Caco-2 (cell line): ENCODE results near the gene ACVR2B. TPM values are rescaled to one million over a fixed set of nuclear protein-coding genes. Genes with fewer than 3 reads are reported as not detected.

ENCODE experiments used
- BruUV-seq: library from RNA; stranded (reverse); fragments of 400-500 nt; replicated peaks from 2 replicates; lab custom pipeline; 2021; lab: Mats Ljungman, UMichigan
- CTCF ChIA-PET: fragments of 300-600 bp; sonication (Branson Sonifier 250); formaldehyde crosslinking; loops from one replicate; lab custom pipeline; 2022; ENCODE audit warnings: antibody characterized with exemption; lab: Charles Lee
- POLR2A ChIA-PET: fragments of 300-600 bp; sonication (Branson Sonifier 250); formaldehyde crosslinking; loops from one replicate; lab custom pipeline; 2022; ENCODE audit warnings: antibody characterized with exemption; lab: Charles Lee
- DNase-seq, 2 experiments: peaks; one replicate each; pipeline versions ENCODE4 v3.0.0 to v3.0.0-alpha.2; 2020 to 2022
- H3K27me3 ChIP-seq: replicated peaks from 2 replicates; pipeline ENCODE4 v1.6.0; 2011; ENCODE audit warnings: low read length; ENCODE audit not compliant: control insufficient read depth, insufficient read depth
- H3K36me3 ChIP-seq: 2 replicates; pipeline ENCODE4 v1.5.1; 2011; ENCODE audit warnings: low read length; ENCODE audit not compliant: control insufficient read depth, insufficient read depth
- H3K4me1 ChIP-seq: fragments of 250-450 bp; sonication (Bioruptor Pico); 2 replicates; pipeline ENCODE4 v1.5.1; 2020; ENCODE audit warnings: mild to moderate bottlenecking
- H3K4me3 ChIP-seq: 2 replicates; pipeline ENCODE4 v1.5.1; 2011; ENCODE audit warnings: low read depth, mild to moderate bottlenecking, control low read depth, low read length
- H3K9me3 ChIP-seq: fragments of 250-450 bp; sonication (Bioruptor Pico); 2 replicates; pipeline ENCODE4 v1.5.1; 2020; ENCODE audit warnings: mild to moderate bottlenecking, moderate library complexity
- H3K27ac Mint-ChIP-seq: one replicate; pipeline ENCODE4 v1.8.0; 2022; ENCODE audit warnings: mixed read lengths; ENCODE audit not compliant: unreplicated experiment
- H3K27me3 Mint-ChIP-seq: one replicate; pipeline ENCODE4 v1.8.0; 2022; ENCODE audit warnings: mixed read lengths; ENCODE audit not compliant: insufficient read depth, unreplicated experiment
- H3K36me3 Mint-ChIP-seq: one replicate; pipeline ENCODE4 v1.8.0; 2022; ENCODE audit warnings: mild to moderate bottlenecking, mixed read lengths; ENCODE audit not compliant: insufficient read depth, unreplicated experiment
- H3K4me1 Mint-ChIP-seq: one replicate; pipeline ENCODE4 v1.8.0; 2022; ENCODE audit warnings: low read depth, mixed read lengths; ENCODE audit not compliant: unreplicated experiment
- H3K4me3 Mint-ChIP-seq: one replicate; pipeline ENCODE4 v1.8.0; 2022; ENCODE audit warnings: mild to moderate bottlenecking, moderate library complexity, mixed read lengths; ENCODE audit not compliant: unreplicated experiment
- H3K9me3 Mint-ChIP-seq: one replicate; pipeline ENCODE4 v1.8.0; 2022; ENCODE audit warnings: mixed read lengths; ENCODE audit not compliant: unreplicated experiment
- CTCF ChIP-seq, 2 experiments: fragments of 200-600 bp in 1 of 2; IDR thresholded peaks; 1 replicate in 1 of 2; 2 replicates in 1 of 2; pipeline versions ENCODE4 v1.5.1 to v1.8.0; 2011 to 2022; ENCODE audit warnings: antibody characterized with exemption in 1 of 2, control low read depth in 1 of 2, inconsistent platforms in 1 of 2, low read depth in 1 of 2, low read length in 1 of 2, mild to moderate bottlenecking in 1 of 2, moderate library complexity in 1 of 2; ENCODE audit not compliant: insufficient read depth in 1 of 2, severe bottlenecking in 1 of 2, unreplicated experiment in 1 of 2
- intact Hi-C: fragments of 100-400 bp; cut with micrococcal nuclease; formaldehyde crosslinking; loops from one replicate; pipeline ENCODE4 v1.10.0; 2022; ENCODE audit not compliant: unreplicated experiment
- total RNA-seq: library from RNA; stranded (reverse); gene quantifications from 2 replicates; pipeline ENCODE4 v1.2.3, GENCODE V29; 2022

The ACVR2B gene
- total RNA-seq, 1 experiment from 2014 or later = 21.4 TPM

GRCh38 chr3:38497031-38497430 lies 43.3 kb downstream of the ACVR2B start:
- Mint-ChIP-seq H3K9me3 (no peaks in the 10 kb centered on the region), H3K27me3 (no peaks in the 10 kb centered on the region), H3K4me1 (no peaks in the 10 kb centered on the region), H3K36me3 (peaks cover 12% of the 10 kb centered on the region), H3K27ac (peak overlapping the region; percentile 85), H3K4me3 (peak overlapping the region; percentile 94)
- H3K4me1 ChIP-seq = peaks cover 7% of the 10 kb centered on the region; the same call in 1 of the 2 replicates
- ChIA-PET POLR2A (interaction anchor here (0.7 kb wide), 1 partner anchor 140 kb away, joined by 7 read pairs; no protein-coding TSS in a partner anchor), CTCF (interaction anchor here (0.6 to 1.9 kb wide), 3 partner anchors 17 to 159 kb away, joined by 4 to 14 read pairs (median 6); no protein-coding TSS in a partner anchor)
- no peaks in the 10 kb centered on the region for H3K27me3 ChIP-seq
- no peak for TF ChIP-seq CTCF (IDR thresholded peaks at IDR 0.05; ENCODE audit: insufficient read depth in 1 of 2, low read depth in 1 of 2, low read length in 1 of 2, severe bottlenecking in 1 of 2, unreplicated experiment in 1 of 2)
- no TSS peak for BruUV-seq
- H3K36me3 ChIP-seq = no peaks in the 10 kb centered on the region
- H3K4me3 ChIP-seq = peak overlapping the region; percentile 56
- DNase-seq = no peak
- no peaks in the 10 kb centered on the region for H3K9me3 ChIP-seq
- intact Hi-C loops = no loop called here

GRCh38 chr3:38500688-38501417 lies 47.2 kb downstream of the ACVR2B start:
- Histone ChIP-seq H3K4me1 (peaks cover 7% of the 10 kb centered on the region; the same call in 1 of the 2 replicates), H3K27me3 (no peaks in the 10 kb centered on the region), H3K9me3 (no peaks in the 10 kb centered on the region), H3K4me3 (no peak overlapping the region), H3K36me3 (no peaks in the 10 kb centered on the region; the same call in 1 of the 2 replicates)
- BruUV-seq = no TSS peak
- H3K27me3 Mint-ChIP-seq = no peaks in the 10 kb centered on the region
- no peak for TF ChIP-seq CTCF (IDR thresholded peaks at IDR 0.05; ENCODE audit: insufficient read depth in 1 of 2, low read depth in 1 of 2, low read length in 1 of 2, severe bottlenecking in 1 of 2, unreplicated experiment in 1 of 2)
- H3K27ac Mint-ChIP-seq = no peak overlapping the region
- CTCF ChIA-PET = no interaction called here
- no peaks in the 10 kb centered on the region for H3K9me3 Mint-ChIP-seq
- peaks cover 11% of the 10 kb centered on the region for H3K36me3 Mint-ChIP-seq
- intact Hi-C loops = no loop called here
- no peak overlapping the region for H3K4me3 Mint-ChIP-seq
- POLR2A ChIA-PET = no interaction called here
- H3K4me1 Mint-ChIP-seq = no peaks in the 10 kb centered on the region
- DNase-seq = no peak

- Mint-ChIP-seq H3K4me1 (no peaks in the 10 kb centered on the region), H3K36me3 (peaks cover 13% of the 10 kb centered on the region), H3K4me3 (no peak overlapping the region), H3K9me3 (no peaks in the 10 kb centered on the region), H3K27me3 (no peaks in the 10 kb centered on the region), H3K27ac (no peak overlapping the region)
- CTCF ChIA-PET = no interaction called here
- Histone ChIP-seq H3K4me3 (no peak overlapping the region), H3K9me3 (no peaks in the 10 kb centered on the region), H3K4me1 (no peaks in the 10 kb centered on the region), H3K36me3 (no peaks in the 10 kb centered on the region; the same call in 1 of the 2 replicates), H3K27me3 (no peaks in the 10 kb centered on the region)
- BruUV-seq = no TSS peak
- TF ChIP-seq CTCF (IDR thresholded peaks at IDR 0.05; ENCODE audit: insufficient read depth in 1 of 2, low read depth in 1 of 2, low read length in 1 of 2, severe bottlenecking in 1 of 2, unreplicated experiment in 1 of 2) = no peak
- no peak for DNase-seq
- POLR2A ChIA-PET = no interaction called here
- intact Hi-C loops = no loop called here
These were observed 53.4 kb downstream of the ACVR2B start for GRCh38 chr3:38507120-38507519.
